IMR-90 (cell line): ENCODE data around the gene TRNAU1AP. TPM values are rescaled to one million over a fixed set of nuclear protein-coding genes. Genes with fewer than 3 reads are reported as not detected.

Experiments used
- ATAC-seq: fragments of 200-7000 bp; cut with Tn5 transposase; 2 replicates; pipeline ENCODE4 v1.9.1; 2020; ENCODE audit warnings: low read depth, mild to moderate bottlenecking, moderate library complexity
- BruUV-seq: library from RNA; stranded (reverse); fragments of 400-500 nt; replicated peaks from 2 replicates; lab custom pipeline; 2021; lab: Mats Ljungman, UMichigan
- CTCF ChIA-PET: fragments of 300-600 bp; formaldehyde crosslinking; extraction: SDS; loops from one replicate; lab custom pipeline; 2021; ENCODE audit warnings: antibody characterized with exemption; lab: Yijun Ruan, JAX
- POLR2A ChIA-PET: fragments of 300-600 bp; sonication (Branson Sonifier 250); formaldehyde crosslinking; loops from one replicate; lab custom pipeline; 2022; ENCODE audit warnings: antibody characterized with exemption; ENCODE audit not compliant: unreplicated experiment; lab: Charles Lee
- DNase-seq: peaks from one replicate; pipeline ENCODE4 v3.0.0; 2013
- H2AFZ ChIP-seq: replicated peaks from 2 replicates; pipeline ENCODE3; 2013; ENCODE audit warnings: low read length, mild to moderate bottlenecking; ENCODE audit not compliant: poor library complexity
- H2AK5ac ChIP-seq: 2 replicates; pipeline ENCODE4 v1.6.1; 2013; ENCODE audit warnings: low read depth, low read length, inconsistent platforms
- H2AK9ac ChIP-seq: replicated peaks from 2 replicates; pipeline ENCODE3; 2013; ENCODE audit warnings: mild to moderate bottlenecking, low read depth, low read length, moderate library complexity; ENCODE audit not compliant: poor library complexity
- H2BK120ac ChIP-seq: 2 replicates; pipeline ENCODE4 v1.6.1; 2013; ENCODE audit warnings: low read depth, low read length, inconsistent platforms
- H2BK15ac ChIP-seq: 3 replicates; pipeline ENCODE4 v1.6.1; 2013; ENCODE audit warnings: low read depth, low read length, inconsistent platforms
- H2BK20ac ChIP-seq: 2 replicates; pipeline ENCODE4 v1.6.1; 2013; ENCODE audit warnings: low read depth, mild to moderate bottlenecking, inconsistent platforms, low read length, moderate library complexity
- H2BK5ac ChIP-seq: 2 replicates; pipeline ENCODE4 v1.6.1; 2013; ENCODE audit warnings: mild to moderate bottlenecking, low read depth, low read length, inconsistent platforms; ENCODE audit not compliant: poor library complexity, severe bottlenecking
- H3K14ac ChIP-seq: replicated peaks from 2 replicates; pipeline ENCODE4 v1.6.1; 2013; ENCODE audit warnings: low read depth, low read length, inconsistent platforms
- H3K18ac ChIP-seq: 2 replicates; pipeline ENCODE4 v1.6.1; 2013; ENCODE audit warnings: low read depth, low read length, control low read depth
- H3K23ac ChIP-seq: 2 replicates; pipeline ENCODE4 v1.6.1; 2013; ENCODE audit warnings: low read depth, low read length, inconsistent platforms
- H3K27ac ChIP-seq: 2 replicates; pipeline ENCODE4 v1.5.1; 2013; ENCODE audit warnings: mild to moderate bottlenecking, control low read depth, low read length; ENCODE audit not compliant: insufficient read depth
- H3K27me3 ChIP-seq: 2 replicates; pipeline ENCODE4 v1.6.1; 2013; ENCODE audit warnings: low read length; ENCODE audit not compliant: control insufficient read depth, insufficient read depth
- H3K36me3 ChIP-seq: 2 replicates; pipeline ENCODE4 v1.6.1; 2013; ENCODE audit warnings: low read length, mixed read lengths; ENCODE audit not compliant: control insufficient read depth, insufficient read depth
- H3K4ac ChIP-seq: 2 replicates; pipeline ENCODE4 v1.6.1; 2013; ENCODE audit warnings: low read depth, low read length, inconsistent platforms
- H3K4me1 ChIP-seq: 2 replicates; pipeline ENCODE4 v1.6.1; 2013; ENCODE audit warnings: low read length, mixed read lengths; ENCODE audit not compliant: control insufficient read depth, insufficient read depth
- H3K4me2 ChIP-seq: 2 replicates; pipeline ENCODE4 v1.6.1; 2013; ENCODE audit warnings: low read depth, mild to moderate bottlenecking, control low read depth, low read length, moderate library complexity
- H3K4me3 ChIP-seq: 2 replicates; pipeline ENCODE4 v1.5.1; 2013; ENCODE audit warnings: low read depth, mild to moderate bottlenecking, control low read depth, low read length, moderate library complexity; ENCODE audit not compliant: insufficient read depth
- H3K56ac ChIP-seq: 2 replicates; pipeline ENCODE4 v1.6.1; 2013; ENCODE audit warnings: low read length, inconsistent platforms; ENCODE audit not compliant: insufficient read depth; ENCODE audit errors: extremely low read depth
- H3K79me1 ChIP-seq, 2 experiments: 2 replicates each; pipeline ENCODE4 v1.6.1; 2013; ENCODE audit warnings: low read length in 2 of 2, inconsistent platforms in 1 of 2, low read depth in 1 of 2
- H3K9ac ChIP-seq: 2 replicates; pipeline ENCODE4 v1.6.1; 2013; ENCODE audit warnings: low read depth, low read length, control low read depth
- H3K9me1 ChIP-seq: 2 replicates; pipeline ENCODE4 v1.6.1; 2013; ENCODE audit warnings: low read length, inconsistent platforms; ENCODE audit not compliant: insufficient read depth
- H3K9me3 ChIP-seq: 2 replicates; pipeline ENCODE4 v1.6.1; 2013; ENCODE audit warnings: low read length; ENCODE audit not compliant: control insufficient read depth, insufficient read depth
- H4K20me1 ChIP-seq: 2 replicates; pipeline ENCODE4 v1.6.1; 2013; ENCODE audit warnings: low read length, inconsistent platforms; ENCODE audit not compliant: insufficient read depth
- H4K5ac ChIP-seq: 2 replicates; pipeline ENCODE4 v1.6.1; 2013; ENCODE audit warnings: mild to moderate bottlenecking, low read depth, low read length, control low read depth
- H4K8ac ChIP-seq, 2 experiments: 2 replicates each; pipeline ENCODE4 v1.6.1; 2013; ENCODE audit warnings: low read depth in 2 of 2, low read length in 2 of 2, control low read depth in 1 of 2, inconsistent platforms in 1 of 2
- H4K91ac ChIP-seq: 2 replicates; pipeline ENCODE4 v1.6.1; 2013; ENCODE audit warnings: low read depth, low read length, inconsistent platforms; ENCODE audit not compliant: insufficient read depth
- CEBPB ChIP-seq: IDR thresholded peaks from 2 replicates; pipeline ENCODE4 v1.6.1; 2012; ENCODE audit warnings: low read depth, low read length, improper control_type of control experiment
- CHD1 ChIP-seq: IDR thresholded peaks from 2 replicates; pipeline ENCODE4 v1.6.1; 2012; ENCODE audit warnings: low read depth, low read length, improper control_type of control experiment
- FOS ChIP-seq: fragments of 150-350 bp; IDR thresholded peaks from 2 replicates; pipeline ENCODE4 v1.6.1; 2016; ENCODE audit warnings: low read depth, low read length
- MAFK ChIP-seq: IDR thresholded peaks from 2 replicates; pipeline ENCODE4 v1.6.1; 2012; ENCODE audit warnings: low read depth, low read length, improper control_type of control experiment
- MAZ ChIP-seq: IDR thresholded peaks from 2 replicates; pipeline ENCODE4 v1.6.1; 2012; ENCODE audit warnings: low read depth, mild to moderate bottlenecking, low read length, improper control_type of control experiment, moderate library complexity, borderline replicate concordance
- MXI1 ChIP-seq: IDR thresholded peaks from 2 replicates; pipeline ENCODE4 v1.6.1; 2012; ENCODE audit warnings: low read depth, mild to moderate bottlenecking, low read length, moderate library complexity, borderline replicate concordance
- POLR2A ChIP-seq: IDR thresholded peaks from 2 replicates; pipeline ENCODE4 v1.6.1; 2012; ENCODE audit warnings: mild to moderate bottlenecking, low read depth, low read length
- RFX5 ChIP-seq: IDR thresholded peaks from 2 replicates; pipeline ENCODE4 v1.8.0; 2012; ENCODE audit warnings: low read depth, mild to moderate bottlenecking, low read length, moderate library complexity
- WGBS, 2 experiments: methylation state at CpG; one replicate each; pipeline versions ENCODE4 v1.1.5 to v1.1.7; 2013; ENCODE audit warnings: missing lambda C conversion rate in 2 of 2; ENCODE audit not compliant: insufficient read length in 1 of 2; ENCODE audit errors: extremely low coverage in 2 of 2; 5-methylcytosine and 5-hydroxymethylcytosine counted together
- dilution Hi-C: fragments of 300-500 bp; cut with HindIII; formaldehyde crosslinking; loops from one replicate; pipeline ENCODE4 v1.14.3; 2018; ENCODE audit warnings: low sequenced_read_pairs; ENCODE audit not compliant: unreplicated experiment
- in situ Hi-C: fragments of 300-500 bp; cut with MboI; formaldehyde crosslinking; loops from 3 replicates; pipeline ENCODE4 v1.14.3; 2019; ENCODE audit warnings: low sequenced_read_pairs, inconsistent platforms, mixed read lengths
- intact Hi-C: fragments of 100-400 bp; cut with micrococcal nuclease; formaldehyde crosslinking; loops from 2 replicates; pipeline ENCODE4 v1.10.0; 2022
- polyA plus RNA-seq, 3 experiments: library from polyadenylated mRNA; depleted of rRNA; stranded (reverse); fragments of >200 nt; gene quantifications; 2 replicates each; pipeline ENCODE4 v1.2.3, GENCODE V29; 2012; ENCODE audit warnings: low replicate concordance in 1 of 3
- total RNA-seq: library from RNA; depleted of rRNA; stranded (reverse); fragments of >200 nt; gene quantifications from 2 replicates; pipeline ENCODE4 v1.2.3, GENCODE V29; 2012
- TF ChIP-seq, protein P1 (sequence below): fragments of 150-350 bp; IDR thresholded peaks from 2 replicates; pipeline ENCODE4 v1.6.1; 2017; ENCODE audit warnings: mild to moderate bottlenecking, antibody characterized with exemption, low read length, low read depth

TRNAU1AP gene
- total and polyA plus RNA-seq, 2 of the 4 experiments (the other 2 are of a cell fraction): 23.3 to 23.8 TPM

DNA sequence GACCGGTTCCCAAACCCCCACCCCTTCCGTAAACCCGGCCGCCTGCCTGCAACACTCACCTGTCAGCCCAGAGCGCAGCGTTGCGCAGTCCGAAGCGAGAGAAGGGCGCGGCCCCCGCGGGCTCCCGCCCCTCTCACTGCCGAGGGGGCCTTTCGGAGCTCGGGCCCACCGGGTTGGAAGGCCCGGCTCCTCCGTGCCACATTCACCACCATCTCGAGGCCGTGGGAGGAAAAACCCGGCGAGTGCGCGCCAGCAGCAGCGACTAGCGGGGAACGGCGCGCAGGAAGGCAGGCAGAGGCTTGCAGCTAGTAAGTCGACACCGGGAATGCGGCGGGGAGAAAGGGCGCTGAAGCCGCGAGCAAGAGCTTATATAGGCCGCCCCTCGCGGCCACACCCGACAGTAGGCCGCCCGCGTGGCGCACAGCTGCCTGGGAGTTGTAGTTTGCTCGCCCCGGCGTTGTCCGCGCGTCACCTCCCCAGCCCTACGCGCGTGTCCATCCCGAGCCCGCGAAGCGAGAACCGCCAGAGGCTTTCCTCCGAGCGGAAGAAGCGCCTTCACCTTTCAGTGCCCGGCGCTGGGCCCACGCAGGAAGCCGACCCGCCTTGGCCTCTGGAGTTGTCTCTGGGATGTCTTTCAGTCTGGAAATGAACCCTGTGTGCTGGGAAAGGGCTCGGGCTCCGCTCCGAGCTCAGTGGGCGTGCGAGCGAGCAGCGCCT lies 28.8 kb downstream of the TRNAU1AP start:
- Histone ChIP-seq H3K27ac (peak overlapping the region; percentile 75), H4K8ac (peak overlapping the region; percentile 37 to 76), H3K18ac (no peak overlapping the region), H3K9me1 (peaks cover 7% of the 10 kb centered on the region; the same call in 1 of the 2 replicates), H4K91ac (peak overlapping the region; percentile 48; the same call in 1 of the 2 replicates), H2AK5ac (peak overlapping the region; percentile 84), H3K4ac (peak overlapping the region; percentile 72), H3K9me3 (no peaks in the 10 kb centered on the region), H2AFZ (peak overlapping the region; percentile 93), H4K5ac (peak overlapping the region; percentile 7; the same call in 1 of the 2 replicates), H3K36me3 (peaks cover 34% of the 10 kb centered on the region), H2AK9ac (peak overlapping the region; percentile 94), H3K79me1 (peaks cover 13 to 35% of the 10 kb centered on the region in 2 experiments), H2BK120ac (peak overlapping the region; percentile 41; the same call in 1 of the 2 replicates), H4K20me1 (peaks cover 44% of the 10 kb centered on the region), H3K56ac (peak overlapping the region; percentile 56), H2BK20ac (no peak overlapping the region), H2BK5ac (peak overlapping the region; percentile 58), H3K4me1 (peaks cover 6% of the 10 kb centered on the region; the same call in 1 of the 2 replicates), H3K27me3 (no peaks in the 10 kb centered on the region), H3K4me3 (peak overlapping the region; percentile 79), H3K23ac (peak overlapping the region; percentile 95; the same call in 1 of the 2 replicates), H3K14ac (peak overlapping the region; percentile 73), H3K9ac (peak overlapping the region; percentile 76), H2BK15ac (no peak overlapping the region; the same call in 2 of the 3 replicates), H3K4me2 (peak overlapping the region; percentile 96)
- DNase-seq (peak; percentile 94), ATAC-seq (peak; percentile 95)
- dilution Hi-C loops (no loop called here), intact Hi-C loops (loop anchor here (1.0 to 5.0 kb wide), 2 partner anchors 28 to 64 kb away; partner anchors contain the start of gene TRNAU1AP), in situ Hi-C loops (no loop called here)
- ChIA-PET POLR2A (interaction anchor here (0.6 to 1.5 kb wide), 6 partner anchors 19 to 498 kb away, joined by 3 to 6 read pairs (median 4); no protein-coding TSS in a partner anchor), CTCF (interaction anchor here (1.0 to 1.7 kb wide), 4 partner anchors 20 to 233 kb away, joined by 3 to 6 read pairs (median 3); no protein-coding TSS in a partner anchor)
- TF ChIP-seq MXI1: peak; percentile 74
- TF ChIP-seq FOS: 0 out of 2 replicates have a peak, but pooled peaks have one; percentile 12
- peak; percentile 100 for TF ChIP-seq POLR2A
- TF ChIP-seq RFX5: no peak
- TF ChIP-seq MAZ: peak; percentile 77; the same call in 1 of the 2 replicates
- no peak for TF ChIP-seq MAFK
- 0 out of 2 replicates have a peak, but pooled peaks have one; percentile 0 for TF ChIP-seq CEBPB
- TF ChIP-seq CHD1: 0 out of 2 replicates have a peak, but pooled peaks have one; percentile 47
- TF ChIP-seq, protein P1, sequence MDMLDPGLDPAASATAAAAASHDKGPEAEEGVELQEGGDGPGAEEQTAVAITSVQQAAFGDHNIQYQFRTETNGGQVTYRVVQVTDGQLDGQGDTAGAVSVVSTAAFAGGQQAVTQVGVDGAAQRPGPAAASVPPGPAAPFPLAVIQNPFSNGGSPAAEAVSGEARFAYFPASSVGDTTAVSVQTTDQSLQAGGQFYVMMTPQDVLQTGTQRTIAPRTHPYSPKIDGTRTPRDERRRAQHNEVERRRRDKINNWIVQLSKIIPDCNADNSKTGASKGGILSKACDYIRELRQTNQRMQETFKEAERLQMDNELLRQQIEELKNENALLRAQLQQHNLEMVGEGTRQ: peak; percentile 80
- WGBS, 2 experiments: 0% methylated on average over 36 of the region's 75 CpGs; no CpG with 5 or more reads in 1 of the 2 experiments
- BruUV-seq: no TSS peak
